ENCODE data around the gene MANEA.

GRCh38 chr6:95577304-95578105, at the start of gene MANEA:
- TF ChIP-seq CTCF (IDR thresholded peaks at IDR 0.05; ENCODE audit: low read length) = no peak
- TF ChIP-seq EZH2 (optimal IDR thresholded peaks at IDR 0.05; ENCODE audit: low read depth, low read length) = no peak
